CD8-positive, alpha-beta memory T cell (primary cell): ENCODE results near the gene ERC2. TPM values are rescaled to one million over a fixed set of nuclear protein-coding genes. Genes with fewer than 3 reads are reported as not detected.

Experiments used
- CTCF ChIA-PET: fragments of 350-600 bp; sonication (Branson Sonifier 250); formaldehyde crosslinking; loops from one replicate; lab custom pipeline; 2021; ENCODE audit warnings: antibody characterized with exemption; lab: Charles Lee
- POLR2A ChIA-PET: fragments of 350-600 bp; sonication (Branson Sonifier 250); formaldehyde crosslinking; loops from one replicate; lab custom pipeline; 2021; ENCODE audit warnings: antibody characterized with exemption; lab: Charles Lee
- DNase-seq, 5 donors: peaks; one replicate each; pipeline versions ENCODE4 v3.0.0 to v3.0.0-alpha.2; 2020 to 2022; ENCODE audit warnings: mixed read lengths in 1 of 5
- H3K27ac ChIP-seq: one replicate; pipeline ENCODE4 v1.7.0; 2013; ENCODE audit warnings: low read depth, mild to moderate bottlenecking, low read length, moderate library complexity
- H3K27me3 ChIP-seq: 2 replicates; pipeline ENCODE4 v1.7.0; 2013; ENCODE audit warnings: low read length, mild to moderate bottlenecking; ENCODE audit not compliant: insufficient read depth, poor library complexity, severe bottlenecking
- H3K36me3 ChIP-seq: 2 replicates; pipeline ENCODE4 v1.7.0; 2013; ENCODE audit warnings: mild to moderate bottlenecking, low read length, moderate library complexity; ENCODE audit not compliant: insufficient read depth
- H3K4me1 ChIP-seq: 2 replicates; pipeline ENCODE4 v1.7.0; 2013; ENCODE audit warnings: mild to moderate bottlenecking, low read length, moderate library complexity; ENCODE audit not compliant: insufficient read depth
- H3K4me3 ChIP-seq: 2 replicates; pipeline ENCODE4 v1.7.0; 2013; ENCODE audit warnings: mild to moderate bottlenecking, low read length
- H3K9me3 ChIP-seq: 2 replicates; pipeline ENCODE4 v1.7.0; 2013; ENCODE audit warnings: mild to moderate bottlenecking, low read length
- H3K27ac Mint-ChIP-seq, 8 donors: one replicate each; pipeline ENCODE4 v1.8.0; 2020 to 2021; ENCODE audit warnings: mixed read lengths in 8 of 8, mild to moderate bottlenecking in 6 of 8, inconsistent platforms in 3 of 8, moderate library complexity in 3 of 8
- H3K27me3 Mint-ChIP-seq, 2 donors: one replicate each; pipeline ENCODE4 v1.8.0; 2020 to 2021; ENCODE audit warnings: mixed read lengths in 2 of 2, mild to moderate bottlenecking in 1 of 2, moderate library complexity in 1 of 2
- H3K36me3 Mint-ChIP-seq, 3 donors: one replicate each; pipeline ENCODE4 v1.8.0; 2020 to 2021; ENCODE audit warnings: mixed read lengths in 3 of 3, inconsistent platforms in 1 of 3, mild to moderate bottlenecking in 1 of 3
- H3K4me1 Mint-ChIP-seq, 3 donors: one replicate each; pipeline ENCODE4 v1.8.0; 2020 to 2021; ENCODE audit warnings: mixed read lengths in 3 of 3, inconsistent platforms in 1 of 3, mild to moderate bottlenecking in 1 of 3
- H3K4me3 Mint-ChIP-seq, 7 donors: one replicate each; pipeline ENCODE4 v1.8.0; 2020 to 2021; ENCODE audit warnings: mixed read lengths in 7 of 7, mild to moderate bottlenecking in 6 of 7, moderate library complexity in 4 of 7, inconsistent platforms in 2 of 7
- H3K9me3 Mint-ChIP-seq, 5 donors: one replicate each; pipeline ENCODE4 v1.8.0; 2020 to 2022; ENCODE audit warnings: mixed read lengths in 5 of 5, mild to moderate bottlenecking in 3 of 5, moderate library complexity in 2 of 5, inconsistent platforms in 1 of 5
- polyA plus RNA-seq: library from polyadenylated mRNA; unstranded; fragments of 300-500 nt; fragmentation: Illumina TruSeq; gene quantifications from one replicate; pipeline ENCODE4 v1.2.3, GENCODE V29; 2021
- total RNA-seq, 2 experiments: library from RNA; stranded (reverse); gene quantifications; one replicate each; pipeline ENCODE4 v1.2.3, GENCODE V29; 2021

ERC2 gene
- total and polyA plus RNA-seq, 3 experiments from 2014 or later = not detected

- H3K9me3 Mint-ChIP-seq = peaks cover 0 to 11% (median 3%) of the 10 kb centered on the region in 5 donors
- no peaks in the 10 kb centered on the region for H3K9me3 ChIP-seq
- H3K4me3 ChIP-seq = no peak overlapping the region
- no peaks in the 10 kb centered on the region for H3K36me3 ChIP-seq
- no peaks in the 10 kb centered on the region for H3K36me3 Mint-ChIP-seq
- H3K4me1 Mint-ChIP-seq = no peaks in the 10 kb centered on the region
- no peak overlapping the region for H3K4me3 Mint-ChIP-seq
- ChIA-PET POLR2A (no interaction called here), CTCF (no interaction called here)
- no peaks in the 10 kb centered on the region for H3K27me3 ChIP-seq
- DNase-seq = no peak
- no peak overlapping the region for H3K27ac Mint-ChIP-seq
- H3K27me3 Mint-ChIP-seq = no peaks in the 10 kb centered on the region
- H3K4me1 ChIP-seq = no peaks in the 10 kb centered on the region
- no peak overlapping the region for H3K27ac ChIP-seq
Measured at GRCh38 chr3:55824406-55824805, 643.9 kb downstream of the ERC2 start.

DNA sequence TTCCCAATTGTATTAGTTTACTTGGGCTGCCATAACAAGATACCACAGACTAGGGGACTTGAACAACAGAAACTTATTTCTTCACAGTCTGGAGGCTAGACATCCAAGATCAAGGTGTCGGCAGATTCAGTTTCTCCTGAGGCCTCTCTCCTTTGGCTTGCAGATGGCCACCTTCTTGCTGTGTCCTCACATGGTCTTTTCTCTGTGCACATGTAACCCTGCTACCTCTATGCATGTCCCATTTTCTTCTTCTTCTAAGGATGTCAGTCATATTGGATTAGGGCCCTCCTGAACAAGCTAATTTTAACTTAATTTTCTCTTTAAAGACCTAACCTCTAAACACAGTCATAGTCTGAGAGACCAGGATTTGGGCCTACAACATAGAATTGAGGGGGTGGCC lies 644.4 kb downstream of the ERC2 start:
- H3K27ac ChIP-seq = no peak overlapping the region
- Mint-ChIP-seq H3K36me3 (no peaks in the 10 kb centered on the region), H3K27ac (no peak overlapping the region), H3K4me3 (no peak overlapping the region), H3K27me3 (no peaks in the 10 kb centered on the region), H3K4me1 (no peaks in the 10 kb centered on the region), H3K9me3 (peaks cover 0 to 11% (median 3%) of the 10 kb centered on the region in 5 donors)
- ChIA-PET CTCF (no interaction called here), POLR2A (no interaction called here)
- H3K27me3 ChIP-seq = no peaks in the 10 kb centered on the region
- no peak overlapping the region for H3K4me3 ChIP-seq
- H3K9me3 ChIP-seq = no peaks in the 10 kb centered on the region
- DNase-seq = no peak
- no peaks in the 10 kb centered on the region for H3K36me3 ChIP-seq
- H3K4me1 ChIP-seq = no peaks in the 10 kb centered on the region

GRCh38 chr3:55823001-55823400 lies 645.3 kb downstream of the ERC2 start:
- no peaks in the 10 kb centered on the region for H3K36me3 ChIP-seq
- no peaks in the 10 kb centered on the region for H3K9me3 ChIP-seq
- Mint-ChIP-seq H3K9me3 (peaks cover 0 to 11% (median 3%) of the 10 kb centered on the region in 5 donors), H3K4me3 (no peak overlapping the region), H3K27ac (no peak overlapping the region), H3K27me3 (no peaks in the 10 kb centered on the region), H3K36me3 (no peaks in the 10 kb centered on the region), H3K4me1 (no peaks in the 10 kb centered on the region)
- ChIA-PET POLR2A (no interaction called here), CTCF (no interaction called here)
- H3K4me3 ChIP-seq = no peak overlapping the region
- no peak for DNase-seq
- no peaks in the 10 kb centered on the region for H3K27me3 ChIP-seq
- no peaks in the 10 kb centered on the region for H3K4me1 ChIP-seq
- H3K27ac ChIP-seq = no peak overlapping the region

DNA sequence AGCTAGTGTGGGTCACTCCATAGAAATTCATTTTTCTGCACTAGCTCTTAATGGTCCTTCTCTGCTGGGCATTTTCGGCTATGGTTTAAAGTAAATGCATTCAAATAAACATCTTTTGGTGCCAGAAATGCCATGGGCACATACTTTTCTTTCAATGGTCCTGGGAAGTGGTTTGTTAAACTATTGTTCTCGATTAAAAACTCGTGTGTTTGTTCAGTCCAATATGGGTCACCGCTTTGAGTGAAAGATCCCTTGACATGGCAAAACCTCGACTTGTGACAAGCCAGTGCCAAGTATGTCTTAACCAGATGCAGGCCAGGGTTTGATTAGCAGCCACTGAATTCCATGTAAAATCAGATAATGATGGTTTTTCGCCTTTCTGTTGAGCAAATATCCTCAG lies 649.3 kb downstream of the ERC2 start:
- H3K4me3 ChIP-seq = no peak overlapping the region
- POLR2A ChIA-PET = no interaction called here
- Mint-ChIP-seq H3K4me1 (no peaks in the 10 kb centered on the region), H3K4me3 (no peak overlapping the region), H3K36me3 (no peaks in the 10 kb centered on the region), H3K27me3 (no peaks in the 10 kb centered on the region), H3K27ac (no peak overlapping the region), H3K9me3 (peaks cover 0 to 5% (median 3%) of the 10 kb centered on the region in 5 donors)
- no peaks in the 10 kb centered on the region for H3K27me3 ChIP-seq
- H3K9me3 ChIP-seq = no peaks in the 10 kb centered on the region
- H3K27ac ChIP-seq = no peak overlapping the region
- CTCF ChIA-PET = interaction anchor here (1.4 kb wide), 1 partner anchor 13 kb away, joined by 3 read pairs; no protein-coding TSS in a partner anchor
- H3K4me1 ChIP-seq = no peaks in the 10 kb centered on the region
- H3K36me3 ChIP-seq = no peaks in the 10 kb centered on the region
- no peak for DNase-seq

DNA sequence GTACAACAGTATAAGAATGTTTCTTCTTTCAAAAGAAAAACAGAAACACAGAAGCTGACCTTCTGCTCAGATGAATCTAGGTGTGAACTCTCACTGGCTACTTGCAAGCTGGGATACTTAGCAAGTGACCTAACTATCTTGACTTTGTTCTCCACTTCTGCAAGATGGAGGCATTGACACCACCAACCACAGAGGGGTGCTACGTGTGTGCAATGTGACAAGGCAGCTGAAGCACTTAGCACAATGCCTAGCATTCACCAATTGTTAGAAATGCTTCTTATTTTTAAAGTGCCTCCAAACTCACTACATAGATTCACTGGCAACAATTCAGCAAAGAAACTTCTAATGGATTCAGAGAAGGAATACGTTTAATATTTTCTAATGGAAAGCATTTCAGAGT lies 649.8 kb downstream of the ERC2 start:
- H3K9me3 Mint-ChIP-seq = peaks cover 0 to 5% (median 3%) of the 10 kb centered on the region in 5 donors
- no peaks in the 10 kb centered on the region for H3K36me3 Mint-ChIP-seq
- POLR2A ChIA-PET = no interaction called here
- CTCF ChIA-PET = interaction anchor here (1.4 kb wide), 1 partner anchor 12 kb away, joined by 3 read pairs; no protein-coding TSS in a partner anchor
- no peaks in the 10 kb centered on the region for H3K9me3 ChIP-seq
- no peaks in the 10 kb centered on the region for H3K4me1 Mint-ChIP-seq
- H3K36me3 ChIP-seq = no peaks in the 10 kb centered on the region
- no peak for DNase-seq
- no peaks in the 10 kb centered on the region for H3K27me3 Mint-ChIP-seq
- H3K27me3 ChIP-seq = no peaks in the 10 kb centered on the region
- H3K4me3 Mint-ChIP-seq = no peak overlapping the region
- H3K4me1 ChIP-seq = no peaks in the 10 kb centered on the region
- no peak overlapping the region for H3K27ac ChIP-seq
- H3K4me3 ChIP-seq = no peak overlapping the region
- H3K27ac Mint-ChIP-seq = no peak overlapping the region

DNA sequence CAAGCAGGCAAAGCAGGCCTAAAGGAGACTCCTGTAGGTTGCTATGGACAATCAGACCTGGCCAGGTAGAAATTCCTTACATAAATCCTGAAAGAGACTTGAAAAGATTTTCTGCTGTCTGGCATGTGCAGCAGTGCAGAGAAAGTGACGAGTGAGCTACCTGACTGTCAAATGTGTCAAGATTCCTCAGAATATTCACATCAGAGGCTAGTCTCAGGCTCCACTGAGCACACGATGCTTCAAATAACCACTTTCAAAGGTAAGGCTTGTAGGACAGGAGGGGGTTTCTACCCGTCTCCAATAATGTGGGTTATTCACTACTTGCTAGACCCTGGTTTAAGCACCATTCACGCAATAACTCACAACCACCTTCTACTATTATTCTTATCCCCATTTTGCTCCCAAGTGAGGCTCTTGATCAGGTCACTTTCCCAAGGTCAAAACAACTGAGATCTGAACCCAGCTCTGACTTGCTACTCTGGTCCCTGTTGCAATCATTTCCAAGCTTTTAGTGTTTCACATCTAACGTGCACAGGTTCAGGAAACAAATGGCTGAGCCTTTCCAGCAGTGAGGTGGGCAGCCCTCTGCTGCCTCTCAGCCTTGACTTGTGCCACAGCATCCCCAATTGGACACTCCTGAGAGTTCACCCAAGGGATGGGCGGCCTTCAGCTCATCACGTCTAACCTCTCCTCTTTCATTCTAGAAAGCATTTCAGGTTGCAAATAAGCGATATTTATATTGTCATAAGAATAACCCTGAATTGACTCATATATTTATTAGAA lies 651.3 kb downstream of the ERC2 start:
- no peaks in the 10 kb centered on the region for H3K36me3 ChIP-seq
- ChIA-PET CTCF (no interaction called here), POLR2A (no interaction called here)
- H3K27me3 Mint-ChIP-seq = peaks cover 0 to under 1% of the 10 kb centered on the region in 2 donors
- H3K27ac ChIP-seq = no peak overlapping the region
- H3K9me3 Mint-ChIP-seq = peaks cover 0 to 5% (median 2%) of the 10 kb centered on the region in 5 donors
- no peak overlapping the region for H3K4me3 Mint-ChIP-seq
- H3K4me1 Mint-ChIP-seq = no peaks in the 10 kb centered on the region
- no peak for DNase-seq
- no peaks in the 10 kb centered on the region for H3K9me3 ChIP-seq
- no peaks in the 10 kb centered on the region for H3K27me3 ChIP-seq
- no peaks in the 10 kb centered on the region for H3K4me1 ChIP-seq
- H3K4me3 ChIP-seq = no peak overlapping the region
- H3K36me3 Mint-ChIP-seq = no peaks in the 10 kb centered on the region
- H3K27ac Mint-ChIP-seq = no peak overlapping the region

GRCh38 chr3:55815262-55815661 lies 653.0 kb downstream of the ERC2 start:
- no peaks in the 10 kb centered on the region for H3K4me1 ChIP-seq
- no peaks in the 10 kb centered on the region for H3K9me3 ChIP-seq
- Mint-ChIP-seq H3K9me3 (peaks cover 0 to 3% (median 0%) of the 10 kb centered on the region in 5 donors), H3K36me3 (no peaks in the 10 kb centered on the region), H3K4me1 (no peaks in the 10 kb centered on the region), H3K27me3 (peaks cover 0 to 2% of the 10 kb centered on the region in 2 donors), H3K4me3 (no peak overlapping the region), H3K27ac (no peak overlapping the region)
- H3K27ac ChIP-seq = no peak overlapping the region
- DNase-seq = no peak
- no peak overlapping the region for H3K4me3 ChIP-seq
- H3K36me3 ChIP-seq = no peaks in the 10 kb centered on the region
- H3K27me3 ChIP-seq = no peaks in the 10 kb centered on the region
- CTCF ChIA-PET = no interaction called here
- POLR2A ChIA-PET = no interaction called here

DNA sequence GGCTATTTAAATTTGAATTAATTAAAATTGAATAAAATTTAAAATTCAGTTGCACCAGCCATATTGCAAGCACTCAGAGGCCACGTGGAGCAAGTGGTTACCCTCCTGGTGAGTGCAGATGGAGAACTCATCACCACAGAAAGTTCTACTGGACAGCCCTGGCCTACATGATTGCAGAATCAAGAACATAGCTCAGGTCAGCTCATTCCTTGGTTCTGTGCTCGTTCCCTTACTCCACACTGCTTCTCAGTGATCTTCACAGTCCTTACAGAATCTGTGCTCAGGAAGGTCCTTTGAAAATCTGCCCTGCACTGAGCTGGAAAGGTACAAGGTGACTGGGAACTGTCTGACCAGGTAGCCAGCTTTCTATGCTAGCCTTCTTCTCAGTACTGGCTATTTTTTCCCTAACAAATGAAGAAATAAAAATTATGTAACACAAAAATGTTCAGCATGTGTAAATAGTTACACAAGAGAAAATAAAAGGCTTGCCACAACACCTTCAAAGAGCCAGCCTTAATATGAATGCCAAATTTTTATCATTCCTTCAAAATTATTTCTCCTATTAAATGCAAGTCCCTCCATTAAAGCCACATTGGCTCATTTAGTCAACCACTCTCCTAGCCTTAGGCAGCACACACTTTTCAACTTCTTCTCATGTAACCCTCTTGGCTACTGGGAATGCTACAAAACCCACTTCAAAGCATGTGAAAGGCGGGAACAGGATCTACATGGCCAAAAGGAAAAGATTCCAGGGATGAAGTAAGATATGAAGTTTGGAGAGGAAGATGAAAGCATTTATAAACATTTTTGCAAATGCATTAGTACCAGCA lies 654.8 kb downstream of the ERC2 start:
- H3K9me3 Mint-ChIP-seq = peaks cover 0 to 3% (median 0%) of the 10 kb centered on the region in 5 donors
- no peak overlapping the region for H3K27ac Mint-ChIP-seq
- no peak overlapping the region for H3K4me3 Mint-ChIP-seq
- no peak overlapping the region for H3K4me3 ChIP-seq
- DNase-seq = no peak
- ChIA-PET CTCF (no interaction called here), POLR2A (no interaction called here)
- H3K36me3 ChIP-seq = no peaks in the 10 kb centered on the region
- H3K9me3 ChIP-seq = no peaks in the 10 kb centered on the region
- no peaks in the 10 kb centered on the region for H3K36me3 Mint-ChIP-seq
- no peak overlapping the region for H3K27ac ChIP-seq
- H3K27me3 ChIP-seq = no peaks in the 10 kb centered on the region
- H3K27me3 Mint-ChIP-seq = peaks cover 0 to 2% of the 10 kb centered on the region in 2 donors
- H3K4me1 Mint-ChIP-seq = no peaks in the 10 kb centered on the region
- H3K4me1 ChIP-seq = no peaks in the 10 kb centered on the region
